NCI-H1436 (cell line): ENCODE data around the gene PPP2R5C.
A peak's percentile ranks its signal among the peaks of the same experiment; 100 is the strongest.

Experiments used
- DNase-seq: peaks from one replicate; lab custom pipeline; 2025; lab: John Stamatoyannopoulos, UW

The PPP2R5C gene

GRCh38 chr14:101917413-101918017 is 156.0 kb downstream of the PPP2R5C start:
- no peak for DNase-seq

- DNase-seq: no peak
Measured at GRCh38 chr14:101918065-101918989, 156.8 kb downstream of the PPP2R5C start.

- DNase-seq: no peak
Measured at GRCh38 chr14:101920271-101920670, 158.8 kb downstream of the PPP2R5C start.

- DNase-seq: no peak
Measured at GRCh38 chr14:101922866-101923265, 161.4 kb downstream of the PPP2R5C start.

GRCh38 chr14:101925152-101925551 is 163.6 kb downstream of the PPP2R5C start:
- no peak for DNase-seq

- no peak for DNase-seq
Measured at GRCh38 chr14:101926085-101926484, 164.6 kb downstream of the PPP2R5C start.

- no peak for DNase-seq
Measured at GRCh38 chr14:101926620-101927019, 165.1 kb downstream of the PPP2R5C start.

- DNase-seq: no peak
Measured at GRCh38 chr14:101927859-101928258, 166.3 kb downstream of the PPP2R5C start.

GRCh38 chr14:101928415-101928841 is 166.9 kb downstream of the PPP2R5C start:
- DNase-seq: no peak

- no peak for DNase-seq
Measured at GRCh38 chr14:101929096-101929495, 167.6 kb downstream of the PPP2R5C start.

- DNase-seq: no peak
Measured at GRCh38 chr14:101929946-101930345, 168.4 kb downstream of the PPP2R5C start.

- no peak for DNase-seq
Measured at GRCh38 chr14:101932673-101933072, 171.2 kb downstream of the PPP2R5C start.

GRCh38 chr14:101933209-101933608 is 171.7 kb downstream of the PPP2R5C start:
- no peak for DNase-seq

- DNase-seq: no peak
Measured at GRCh38 chr14:101934601-101935150, 173.2 kb downstream of the PPP2R5C start.

GRCh38 chr14:101937926-101938767 is 176.6 kb downstream of the PPP2R5C start:
- DNase-seq: no peak

- no peak for DNase-seq
Measured at GRCh38 chr14:101939646-101940170, 178.2 kb downstream of the PPP2R5C start.

GRCh38 chr14:101944451-101944850 is 182.9 kb downstream of the PPP2R5C start:
- no peak for DNase-seq

- no peak for DNase-seq
Measured at GRCh38 chr14:101945171-101945570, 183.7 kb downstream of the PPP2R5C start.

- no peak for DNase-seq
Measured at GRCh38 chr14:101947577-101947903, 186.0 kb downstream of the PPP2R5C start.

GRCh38 chr14:101947904-101948665 is 186.6 kb downstream of the PPP2R5C start:
- DNase-seq: peak; percentile 100

- DNase-seq: no peak
Measured at GRCh38 chr14:101948666-101949216, 187.2 kb downstream of the PPP2R5C start.
